Upper lobe of left lung (tissue), 4 donors: ENCODE data around the gene CHRNA9.

Experiments used
- EP300 ChIP-seq, 4 donors: sonication (generic); formaldehyde crosslinking; IDR thresholded peaks; one replicate each; pipeline ENCODE4 v1.5.1; 2017; ENCODE audit warnings: antibody characterized with exemption in 4 of 4, control low read depth in 2 of 4
- POLR2A ChIP-seq, 4 donors: fragments of 450-650 bp; IDR thresholded peaks; one replicate each; pipeline ENCODE4 v1.5.1; 2016 to 2017; ENCODE audit warnings: antibody characterized with exemption in 4 of 4, mild to moderate bottlenecking in 2 of 4
- POLR2AphosphoS5 ChIP-seq, 2 donors: sonication (generic); formaldehyde crosslinking; IDR thresholded peaks; one replicate each; pipeline ENCODE4 v1.5.1; 2017; ENCODE audit warnings: antibody characterized with exemption in 2 of 2
- TF ChIP-seq, protein P1 (sequence below), 6 experiments: fragments of 450-650 bp in 4 of 6; fragments of 200-600 bp in 2 of 6; sonication (generic) in 2 of 6; IDR thresholded peaks; one replicate each; pipeline ENCODE4 v1.5.1; 2016 to 2019; ENCODE audit warnings: antibody characterized with exemption in 6 of 6

DNA sequence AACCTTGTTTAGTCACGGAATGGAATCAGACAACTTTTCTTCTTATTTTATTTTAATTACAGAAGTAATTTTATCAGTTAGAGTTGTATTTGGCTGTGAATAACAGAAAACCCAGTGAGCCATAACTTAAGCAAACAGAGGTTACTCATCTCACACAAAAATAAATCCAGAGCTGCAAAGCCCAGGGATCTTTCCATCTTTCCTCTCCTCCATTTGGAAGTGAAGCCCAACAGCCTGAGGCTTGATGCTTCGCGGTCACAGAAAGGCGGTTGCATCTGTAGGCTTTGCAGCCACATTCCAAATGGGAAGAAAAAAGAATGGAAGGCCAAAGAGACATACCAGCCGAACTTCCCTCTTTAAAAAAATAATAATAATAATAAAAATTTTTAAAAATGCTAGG, 22.6 kb downstream of the CHRNA9 start:
- TF ChIP-seq POLR2AphosphoS5 (IDR thresholded peaks at IDR 0.05), result no peak
- no peak for TF ChIP-seq POLR2A (IDR thresholded peaks at IDR 0.05)
- TF ChIP-seq, protein P1, sequence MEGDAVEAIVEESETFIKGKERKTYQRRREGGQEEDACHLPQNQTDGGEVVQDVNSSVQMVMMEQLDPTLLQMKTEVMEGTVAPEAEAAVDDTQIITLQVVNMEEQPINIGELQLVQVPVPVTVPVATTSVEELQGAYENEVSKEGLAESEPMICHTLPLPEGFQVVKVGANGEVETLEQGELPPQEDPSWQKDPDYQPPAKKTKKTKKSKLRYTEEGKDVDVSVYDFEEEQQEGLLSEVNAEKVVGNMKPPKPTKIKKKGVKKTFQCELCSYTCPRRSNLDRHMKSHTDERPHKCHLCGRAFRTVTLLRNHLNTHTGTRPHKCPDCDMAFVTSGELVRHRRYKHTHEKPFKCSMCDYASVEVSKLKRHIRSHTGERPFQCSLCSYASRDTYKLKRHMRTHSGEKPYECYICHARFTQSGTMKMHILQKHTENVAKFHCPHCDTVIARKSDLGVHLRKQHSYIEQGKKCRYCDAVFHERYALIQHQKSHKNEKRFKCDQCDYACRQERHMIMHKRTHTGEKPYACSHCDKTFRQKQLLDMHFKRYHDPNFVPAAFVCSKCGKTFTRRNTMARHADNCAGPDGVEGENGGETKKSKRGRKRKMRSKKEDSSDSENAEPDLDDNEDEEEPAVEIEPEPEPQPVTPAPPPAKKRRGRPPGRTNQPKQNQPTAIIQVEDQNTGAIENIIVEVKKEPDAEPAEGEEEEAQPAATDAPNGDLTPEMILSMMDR (IDR thresholded peaks at IDR 0.05), result no peak
- no peak for TF ChIP-seq EP300 (IDR thresholded peaks at IDR 0.05)
